Measurements from ENCODE around the gene WRNIP1.
"Not testable (repeated sequence)": the region's sequence is repeated elsewhere in the genome, so short reads cannot be mapped to it uniquely, and the experiment has no call there.

The WRNIP1 gene

GRCh38 chr6:2741756-2742155 lies 23.4 kb upstream of the WRNIP1 start:
- DNase-seq, result no peak

- no peak for DNase-seq
Observed at GRCh38 chr6:2743280-2744208, 21.6 kb upstream of the WRNIP1 start.

GRCh38 chr6:2744209-2744771 lies 20.9 kb upstream of the WRNIP1 start:
- DNase-seq, result no peak

GRCh38 chr6:2744778-2745177 lies 20.4 kb upstream of the WRNIP1 start:
- no peak for DNase-seq

- no peak for DNase-seq
Observed at GRCh38 chr6:2745246-2745645, 19.9 kb upstream of the WRNIP1 start.

GRCh38 chr6:2746557-2747061 lies 18.6 kb upstream of the WRNIP1 start:
- no peak for DNase-seq

GRCh38 chr6:2748183-2748582 lies 17.0 kb upstream of the WRNIP1 start:
- DNase-seq, result no peak

- DNase-seq, result peak; percentile 82
Observed at GRCh38 chr6:2749969-2750600, 15.1 kb upstream of the WRNIP1 start.

GRCh38 chr6:2750832-2751231 lies 14.4 kb upstream of the WRNIP1 start, which contains the start of gene MYLK4:
TSS of gene MYLK4 (minus strand) at chr6:2750922. CDS start at chr6:2749294, 1,628 bp downstream.
- no peak for DNase-seq

- no peak for DNase-seq
Observed at GRCh38 chr6:2751871-2752270, 13.3 kb upstream of the WRNIP1 start.

- DNase-seq, result no peak
Observed at GRCh38 chr6:2752477-2753109, 12.6 kb upstream of the WRNIP1 start.

GRCh38 chr6:2753110-2753489 lies 12.1 kb upstream of the WRNIP1 start:
- DNase-seq, result no peak

- DNase-seq, result no peak
Observed at GRCh38 chr6:2753743-2754142, 11.4 kb upstream of the WRNIP1 start.

GRCh38 chr6:2754393-2754792 lies 10.8 kb upstream of the WRNIP1 start:
- DNase-seq, result no peak

- DNase-seq, result no peak
Observed at GRCh38 chr6:2754911-2755310, 10.3 kb upstream of the WRNIP1 start.

GRCh38 chr6:2755456-2755855 lies 9.7 kb upstream of the WRNIP1 start:
- DNase-seq, result no peak

- no peak for DNase-seq
Observed at GRCh38 chr6:2756241-2756640, 9.0 kb upstream of the WRNIP1 start.

- DNase-seq, result no peak
Observed at GRCh38 chr6:2756687-2757224, 8.4 kb upstream of the WRNIP1 start.

GRCh38 chr6:2758980-2759379 lies 6.2 kb upstream of the WRNIP1 start:
- no peak for DNase-seq

GRCh38 chr6:2760882-2761842 lies 4.0 kb upstream of the WRNIP1 start:
- no peak for DNase-seq

- not testable (repeated sequence) for DNase-seq
Observed at GRCh38 chr6:2762868-2763267, 2.3 kb upstream of the WRNIP1 start.
